Mononuclear cell (primary cell): Measurements from ENCODE around the gene MGAT4C. TPM values are rescaled to one million over a fixed set of nuclear protein-coding genes. Genes with fewer than 3 reads are reported as not detected.

Experiments
- H3K27me3 ChIP-seq: 2 replicates; pipeline ENCODE4 v1.6.0; 2011; ENCODE audit warnings: low read length, control low read depth; ENCODE audit not compliant: insufficient read depth
- H3K4me1 ChIP-seq: 2 replicates; pipeline ENCODE4 v1.5.1; 2011; ENCODE audit warnings: mild to moderate bottlenecking, low read length, control low read depth; ENCODE audit not compliant: insufficient read depth
- H3K4me3 ChIP-seq: 2 replicates; pipeline ENCODE4 v1.5.1; 2011; ENCODE audit warnings: mild to moderate bottlenecking, low read length, moderate library complexity
- H3K9me3 ChIP-seq: 2 replicates; pipeline ENCODE4 v1.5.1; 2011; ENCODE audit warnings: low read depth, mild to moderate bottlenecking, control low read depth, low read length
- total RNA-seq: library from RNA; depleted of rRNA; stranded (reverse); fragments of >200 nt; gene quantifications from one replicate; pipeline ENCODE4 v1.2.3, GENCODE V29; 2012

Gene MGAT4C
- total RNA-seq, 1 donor: not detected

GRCh38 chr12:85946375-85946774 is 309.8 kb downstream of the MGAT4C start:
- H3K9me3 ChIP-seq: no peaks in the 10 kb centered on the region
- H3K27me3 ChIP-seq: no peaks in the 10 kb centered on the region
- H3K4me1 ChIP-seq: no peaks in the 10 kb centered on the region
- no peak overlapping the region for H3K4me3 ChIP-seq

DNA sequence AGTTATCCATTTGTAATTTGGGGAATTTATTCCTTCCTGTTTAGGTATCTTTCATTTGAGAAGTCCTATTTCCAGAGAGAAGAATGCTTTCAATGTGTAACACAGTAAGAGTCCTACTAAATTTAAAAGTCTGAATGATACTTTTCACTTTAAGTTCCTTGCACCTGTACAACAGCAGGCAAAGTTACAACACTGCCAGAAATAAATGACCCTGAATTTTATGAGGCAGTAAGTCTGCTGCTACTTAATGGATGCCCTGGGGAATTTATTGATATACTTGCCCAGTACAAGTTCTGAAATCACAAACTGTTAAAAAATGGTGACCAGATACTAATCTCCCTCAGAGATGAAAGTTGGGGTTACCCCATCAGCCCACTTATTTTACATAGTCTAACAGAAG is 329.0 kb downstream of the MGAT4C start:
- Histone ChIP-seq H3K27me3 (no peaks in the 10 kb centered on the region), H3K9me3 (no peaks in the 10 kb centered on the region), H3K4me1 (no peaks in the 10 kb centered on the region), H3K4me3 (no peak overlapping the region)

- no peak overlapping the region for H3K4me3 ChIP-seq
- no peaks in the 10 kb centered on the region for H3K27me3 ChIP-seq
- H3K9me3 ChIP-seq: no peaks in the 10 kb centered on the region
- no peaks in the 10 kb centered on the region for H3K4me1 ChIP-seq
Measured at GRCh38 chr12:85923767-85924331, 332.3 kb downstream of the MGAT4C start.

GRCh38 chr12:85920324-85920947 is 335.8 kb downstream of the MGAT4C start:
- Histone ChIP-seq H3K27me3 (no peaks in the 10 kb centered on the region), H3K4me1 (no peaks in the 10 kb centered on the region), H3K9me3 (no peaks in the 10 kb centered on the region), H3K4me3 (no peak overlapping the region)
